Karpas-422 (cell line): ENCODE measurements around the gene TMUB2. TPM values are rescaled to one million over a fixed set of nuclear protein-coding genes. Genes with fewer than 3 reads are reported as not detected.

Experiments
- DNase-seq: peaks from one replicate; pipeline ENCODE4 v3.0.0-alpha.2; 2015
- H2AFZ ChIP-seq: fragments of 200-600 bp; sonication (generic); 2 replicates; pipeline ENCODE4 v1.6.1; 2014; ENCODE audit warnings: antibody characterized with exemption, low read length, mixed read lengths
- H3K27ac ChIP-seq: fragments of 200-600 bp; sonication (generic); 2 replicates; pipeline ENCODE4 v1.5.1; 2014; ENCODE audit warnings: mild to moderate bottlenecking, low read length, moderate library complexity
- H3K27me3 ChIP-seq: fragments of 200-600 bp; sonication (generic); 2 replicates; pipeline ENCODE4 v1.6.1; 2014; ENCODE audit warnings: low read length, mixed read lengths
- H3K36me3 ChIP-seq: fragments of 200-600 bp; sonication (generic); 2 replicates; pipeline ENCODE4 v1.6.1; 2014; ENCODE audit warnings: low read length, mixed read lengths; ENCODE audit not compliant: insufficient read depth
- H3K4me1 ChIP-seq: fragments of 200-600 bp; sonication (generic); 2 replicates; pipeline ENCODE4 v1.6.1; 2014; ENCODE audit warnings: mild to moderate bottlenecking, low read length, mixed read lengths
- H3K4me2 ChIP-seq: fragments of 200-600 bp; sonication (generic); 2 replicates; pipeline ENCODE4 v1.6.1; 2014; ENCODE audit warnings: low read length, low read depth, mild to moderate bottlenecking; ENCODE audit not compliant: poor library complexity, severe bottlenecking
- H3K4me3 ChIP-seq: fragments of 200-600 bp; sonication (generic); 2 replicates; pipeline ENCODE4 v1.5.1; 2014; ENCODE audit warnings: mild to moderate bottlenecking, antibody characterized with exemption, low read length, mixed read lengths
- H3K79me2 ChIP-seq: fragments of 200-600 bp; sonication (generic); 2 replicates; pipeline ENCODE4 v1.6.1; 2014; ENCODE audit warnings: mild to moderate bottlenecking, low read length, mixed read lengths
- H3K9ac ChIP-seq: fragments of 200-600 bp; sonication (generic); 2 replicates; pipeline ENCODE4 v1.6.0; 2014; ENCODE audit warnings: low read length
- H3K9me2 ChIP-seq: fragments of 200-600 bp; sonication (generic), shearing (Covaris generic); replicated peaks from 2 replicates; pipeline ENCODE4 v1.6.0; 2014; ENCODE audit warnings: mild to moderate bottlenecking, low read length, moderate library complexity; ENCODE audit not compliant: insufficient read depth
- H3K9me3 ChIP-seq: fragments of 300-700, 200-600 bp; sonication (generic); 2 replicates; pipeline ENCODE4 v1.6.1; 2014; ENCODE audit warnings: low read length, mixed read lengths
- H4K20me1 ChIP-seq: fragments of 200-600 bp; sonication (generic); 2 replicates; pipeline ENCODE4 v1.6.1; 2014; ENCODE audit warnings: mild to moderate bottlenecking, antibody characterized with exemption, low read length, low read depth; ENCODE audit not compliant: insufficient read depth
- total RNA-seq: library from RNA; depleted of rRNA; stranded (reverse); fragments of >200 nt; shearing (Covaris generic); gene quantifications from 2 replicates; pipeline ENCODE4 v1.2.3, GENCODE V29; 2014; ENCODE audit warnings: low replicate concordance

Gene TMUB2
- total RNA-seq, 1 experiment from 2014 or later: 29.3 TPM

DNA sequence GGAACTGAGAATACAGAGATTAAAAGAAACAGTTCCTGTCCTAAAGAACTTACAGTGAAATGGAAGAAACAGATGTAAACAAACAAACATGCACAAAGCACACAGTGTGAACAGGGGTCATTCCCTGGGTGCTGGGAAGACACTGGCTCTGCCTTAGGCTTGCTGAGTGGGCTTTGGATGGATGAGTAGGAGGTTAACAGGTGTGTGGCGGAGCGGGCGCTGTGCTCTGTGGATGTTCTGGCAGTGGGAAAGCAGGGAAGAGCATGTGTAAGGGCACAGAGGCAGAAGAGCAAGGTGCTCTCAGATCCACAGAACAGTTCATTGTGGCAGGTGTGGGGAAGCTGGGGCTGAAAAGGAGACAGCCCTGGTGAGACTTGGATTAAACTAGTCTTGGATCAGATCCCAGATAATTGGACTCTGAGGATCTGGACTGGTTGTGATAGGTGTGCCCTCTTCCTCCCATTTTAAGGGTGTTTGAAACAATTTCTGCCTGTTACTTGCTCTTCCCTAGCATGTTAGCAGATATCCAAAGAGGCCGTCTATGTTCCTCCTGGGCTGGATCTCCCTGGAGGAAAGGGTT is 36.9 kb upstream of the TMUB2 start:
- Histone ChIP-seq H3K79me2 (peaks cover 27% of the 10 kb centered on the region), H2AFZ (no peak overlapping the region), H3K27me3 (no peaks in the 10 kb centered on the region), H3K9me2 (no peaks in the 10 kb centered on the region), H3K4me2 (no peak overlapping the region), H3K9ac (no peak overlapping the region), H3K4me3 (no peak overlapping the region), H3K9me3 (no peaks in the 10 kb centered on the region), H4K20me1 (no peaks in the 10 kb centered on the region), H3K4me1 (no peaks in the 10 kb centered on the region), H3K36me3 (peaks cover 16% of the 10 kb centered on the region), H3K27ac (no peak overlapping the region)
- no peak for DNase-seq

DNA sequence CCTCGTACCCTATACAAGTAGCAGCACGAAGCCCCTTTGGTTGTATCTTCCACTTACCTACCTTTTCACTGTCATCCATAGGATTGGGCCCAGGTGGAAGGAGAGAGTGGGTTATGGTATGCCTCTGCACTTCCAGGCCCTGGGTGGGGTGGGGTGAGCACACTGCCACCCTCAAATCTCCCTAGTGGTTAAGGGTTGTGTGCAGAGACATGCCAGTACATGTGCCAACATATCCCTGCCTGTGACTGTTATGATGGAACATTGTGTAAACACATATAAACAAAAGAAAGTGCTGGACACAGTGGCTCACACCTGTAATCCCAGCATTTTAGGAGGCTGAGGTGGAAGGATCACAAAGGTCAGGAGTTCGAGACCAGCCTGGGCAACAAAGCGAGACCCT is 33.9 kb upstream of the TMUB2 start:
- Histone ChIP-seq H3K27ac (no peak overlapping the region), H3K9ac (no peak overlapping the region), H3K9me2 (no peaks in the 10 kb centered on the region)

DNA sequence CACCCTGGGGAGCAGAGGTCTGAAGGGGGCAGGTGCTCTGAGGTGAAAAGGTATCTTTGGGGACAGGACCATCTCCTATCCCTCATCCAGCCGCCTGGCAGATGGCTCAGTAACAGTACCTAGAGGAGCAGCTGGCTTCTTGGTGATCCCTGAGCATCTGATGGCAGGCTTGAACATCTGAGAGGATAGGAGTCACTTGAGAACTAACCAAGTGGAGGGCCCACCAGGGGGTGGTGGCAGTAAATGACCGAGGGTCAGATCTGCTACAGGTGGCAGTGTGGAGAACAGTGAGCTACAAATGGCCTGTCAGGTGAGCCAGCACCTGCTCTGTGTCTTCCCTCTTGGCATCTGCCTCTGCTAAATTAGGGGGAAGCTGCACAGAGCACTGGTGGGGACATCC is 31.3 kb upstream of the TMUB2 start:
- no peaks in the 10 kb centered on the region for H3K9me3 ChIP-seq
- H4K20me1 ChIP-seq: no peaks in the 10 kb centered on the region
- no peak overlapping the region for H3K4me3 ChIP-seq
- H3K9ac ChIP-seq: no peak overlapping the region
- H3K36me3 ChIP-seq: peaks cover 15% of the 10 kb centered on the region
- no peak for DNase-seq
- H3K4me2 ChIP-seq: no peak overlapping the region
- H3K79me2 ChIP-seq: peaks cover 13% of the 10 kb centered on the region
- no peak overlapping the region for H2AFZ ChIP-seq
- no peak overlapping the region for H3K27ac ChIP-seq
- H3K9me2 ChIP-seq: no peaks in the 10 kb centered on the region
- no peaks in the 10 kb centered on the region for H3K27me3 ChIP-seq
- H3K4me1 ChIP-seq: no peaks in the 10 kb centered on the region

More for the DNA sequence above, 33.9 kb upstream of the TMUB2 start:
- no peaks in the 10 kb centered on the region for H3K4me1 ChIP-seq
- no peak overlapping the region for H3K4me2 ChIP-seq
- H3K4me3 ChIP-seq: no peak overlapping the region
- peaks cover 15% of the 10 kb centered on the region for H3K36me3 ChIP-seq
- H3K79me2 ChIP-seq: peaks cover 27% of the 10 kb centered on the region
- H2AFZ ChIP-seq: no peak overlapping the region
- no peak for DNase-seq
- H3K9me3 ChIP-seq: no peaks in the 10 kb centered on the region
- no peaks in the 10 kb centered on the region for H4K20me1 ChIP-seq
- H3K27me3 ChIP-seq: no peaks in the 10 kb centered on the region

- H3K27ac ChIP-seq: no peak overlapping the region
- H3K79me2 ChIP-seq: no peaks in the 10 kb centered on the region
- no peaks in the 10 kb centered on the region for H3K9me3 ChIP-seq
- H4K20me1 ChIP-seq: no peaks in the 10 kb centered on the region
- H3K27me3 ChIP-seq: no peaks in the 10 kb centered on the region
- H3K4me2 ChIP-seq: no peak overlapping the region
- H3K9me2 ChIP-seq: no peaks in the 10 kb centered on the region
- H3K36me3 ChIP-seq: peaks cover 8% of the 10 kb centered on the region
- no peaks in the 10 kb centered on the region for H3K4me1 ChIP-seq
- no peak overlapping the region for H3K9ac ChIP-seq
- no peak overlapping the region for H2AFZ ChIP-seq
- H3K4me3 ChIP-seq: no peak overlapping the region
- no peak for DNase-seq
These were observed 27.1 kb upstream of the TMUB2 start for GRCh38 chr17:44159519-44160210.

DNA sequence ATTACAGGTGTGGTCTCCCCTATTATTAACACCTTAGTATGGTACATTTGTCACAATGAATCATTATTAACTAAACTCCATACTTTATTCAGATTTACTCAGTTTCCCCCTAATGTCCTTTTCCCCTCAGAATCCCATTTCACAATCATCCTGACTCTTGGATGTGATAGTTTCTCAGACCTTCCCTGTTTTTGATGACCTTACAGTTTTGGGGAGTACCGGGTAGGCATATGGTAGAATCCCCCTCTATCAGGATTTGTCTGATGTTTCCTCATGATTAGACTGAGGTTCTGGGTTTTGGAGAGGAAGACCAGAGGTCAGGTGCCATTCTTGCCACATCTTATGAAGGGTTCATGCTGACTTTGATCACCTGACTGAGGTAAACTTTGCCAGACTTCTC is 22.3 kb upstream of the TMUB2 start:
- H3K4me2 ChIP-seq: no peak overlapping the region
- no peak overlapping the region for H3K9ac ChIP-seq
- no peak overlapping the region for H2AFZ ChIP-seq
- H4K20me1 ChIP-seq: no peaks in the 10 kb centered on the region
- no peaks in the 10 kb centered on the region for H3K9me2 ChIP-seq
- H3K36me3 ChIP-seq: no peaks in the 10 kb centered on the region; the same call in 1 of the 2 replicates
- DNase-seq: no peak
- no peaks in the 10 kb centered on the region for H3K27me3 ChIP-seq
- no peaks in the 10 kb centered on the region for H3K9me3 ChIP-seq
- H3K4me3 ChIP-seq: no peak overlapping the region
- no peaks in the 10 kb centered on the region for H3K79me2 ChIP-seq
- H3K27ac ChIP-seq: no peak overlapping the region
- peaks cover 8% of the 10 kb centered on the region for H3K4me1 ChIP-seq

DNA sequence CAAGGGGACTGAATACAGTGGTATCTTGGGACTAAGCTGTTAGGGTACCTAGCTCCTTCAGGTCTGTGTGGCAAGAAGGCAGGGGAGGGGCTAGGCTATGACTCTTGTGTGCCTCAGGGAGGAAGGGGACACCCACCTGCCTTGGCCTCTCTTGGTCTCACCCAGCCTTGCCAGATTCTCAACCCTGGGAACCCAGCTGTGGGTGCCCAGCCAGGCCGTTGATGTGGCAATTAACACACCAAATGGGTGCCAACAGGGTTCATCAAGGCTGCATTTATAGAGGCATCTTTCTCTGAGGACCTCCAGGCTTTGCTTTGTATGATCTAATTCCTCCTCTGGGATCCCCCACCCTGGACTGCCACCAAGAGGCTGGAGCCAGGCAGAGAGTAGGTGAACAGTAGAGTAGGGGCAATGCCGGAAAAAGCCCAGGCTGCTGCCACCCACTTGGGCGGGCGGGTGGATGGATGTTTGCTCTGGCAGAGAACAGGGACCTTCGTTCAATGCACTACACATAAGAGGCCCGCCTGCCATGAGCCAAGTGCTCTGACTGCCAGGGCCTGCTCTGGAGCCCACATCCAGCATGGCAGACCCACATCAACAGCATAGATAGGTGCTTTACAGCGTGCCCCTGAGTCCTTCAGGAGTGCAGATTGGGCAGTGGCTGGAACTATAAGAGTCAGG is 19.5 kb upstream of the TMUB2 start:
- Histone ChIP-seq H3K9me2 (no peaks in the 10 kb centered on the region), H3K4me2 (no peak overlapping the region), H3K36me3 (no peaks in the 10 kb centered on the region), H3K4me3 (no peak overlapping the region), H3K4me1 (peaks cover 8% of the 10 kb centered on the region), H3K79me2 (no peaks in the 10 kb centered on the region), H3K27ac (no peak overlapping the region), H3K9me3 (no peaks in the 10 kb centered on the region), H3K9ac (no peak overlapping the region), H3K27me3 (no peaks in the 10 kb centered on the region), H4K20me1 (no peaks in the 10 kb centered on the region), H2AFZ (no peak overlapping the region)
- no peak for DNase-seq

DNA sequence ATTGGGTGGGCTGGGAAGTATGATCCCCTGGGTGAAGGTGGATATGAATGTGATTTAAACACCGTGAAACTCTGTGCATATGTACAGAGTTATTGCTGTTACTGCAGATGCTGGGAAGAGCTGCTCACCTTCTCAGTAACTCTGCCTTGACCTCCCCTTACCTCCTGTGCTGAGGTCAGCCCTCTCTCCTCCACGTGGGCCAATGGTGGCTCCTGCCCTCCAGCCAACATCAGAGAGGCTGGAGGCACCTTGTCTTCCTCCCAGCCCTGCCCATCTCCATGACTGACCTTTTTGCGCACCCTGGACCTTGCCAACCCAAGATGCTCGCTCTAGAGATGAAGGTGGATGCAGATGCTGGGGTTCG is 16.7 kb upstream of the TMUB2 start:
- Histone ChIP-seq H3K4me1 (peaks cover 8% of the 10 kb centered on the region), H3K4me3 (no peak overlapping the region), H3K27me3 (no peaks in the 10 kb centered on the region), H3K9ac (no peak overlapping the region), H3K4me2 (no peak overlapping the region), H3K36me3 (no peaks in the 10 kb centered on the region), H4K20me1 (no peaks in the 10 kb centered on the region), H3K9me2 (no peaks in the 10 kb centered on the region), H2AFZ (no peak overlapping the region), H3K79me2 (no peaks in the 10 kb centered on the region), H3K9me3 (no peaks in the 10 kb centered on the region), H3K27ac (no peak overlapping the region)
- no peak for DNase-seq

- Histone ChIP-seq H2AFZ (no peak within 1 kb of the TSS), H3K4me1 (peaks cover 8% of the 10 kb centered on the region), H3K9me3 (no peaks in the 10 kb centered on the region), H3K27me3 (no peaks in the 10 kb centered on the region), H3K27ac (no peak within 1 kb of the TSS), H4K20me1 (no peaks in the 10 kb centered on the region), H3K36me3 (no peaks in the 10 kb centered on the region), H3K9me2 (no peaks in the 10 kb centered on the region), H3K4me3 (no peak within 1 kb of the TSS), H3K79me2 (no peaks in the 10 kb centered on the region), H3K9ac (no peak within 1 kb of the TSS), H3K4me2 (no peak within 1 kb of the TSS)
- no peak for DNase-seq
These were observed 16.1 kb upstream of the TMUB2 start, which contains the start of gene ASB16 for GRCh38 chr17:44170499-44171201. Gene ASB16, plus strand, starts transcription at chr17:44170704. Its CDS starts 86 bp downstream, at chr17:44170790.
